GM12878 (cell line): Measurements from ENCODE around the gene CXorf65. TPM values are rescaled to one million over a fixed set of nuclear protein-coding genes. Genes with fewer than 3 reads are reported as not detected.

Experiments
- ATAC-seq: fragments of 200-7000 bp; cut with Tn5 transposase; 3 replicates; pipeline ENCODE4 v1.9.1; 2020; ENCODE audit warnings: mild to moderate bottlenecking, moderate library complexity
- BruUV-seq: library from RNA; stranded (reverse); fragments of 400-500 nt; replicated peaks from 2 replicates; lab custom pipeline; 2021; lab: Mats Ljungman, UMichigan
- CTCF ChIA-PET: fragments of 300-600 bp; sonication (Branson Sonifier 250); formaldehyde crosslinking; extraction: SDS; loops from one replicate; lab custom pipeline; 2021; ENCODE audit warnings: inconsistent platforms; lab: Yijun Ruan, JAX
- POLR2A ChIA-PET: fragments of 350-600 bp; formaldehyde crosslinking; extraction: SDS; loops from one replicate; lab custom pipeline; 2021; ENCODE audit warnings: inconsistent platforms; lab: Charles Lee
- RAD21 ChIA-PET: fragments of 300-600 bp; sonication (Branson Sonifier 250); formaldehyde crosslinking; loops from one replicate; lab custom pipeline; 2023; ENCODE audit warnings: antibody characterized with exemption; ENCODE audit not compliant: unreplicated experiment; lab: Charles Lee
- SMC1A ChIA-PET: fragments of 300-600 bp; sonication (Branson Sonifier 250); formaldehyde crosslinking; loops from one replicate; lab custom pipeline; 2023; ENCODE audit not compliant: unreplicated experiment, uncharacterized antibody; lab: Charles Lee
- DNase-seq: peaks from one replicate; pipeline ENCODE4 v3.0.0-alpha.2; 2011; ENCODE audit warnings: low read depth, low spot score
- FAIRE-seq: peaks from 3 replicates; lab custom pipeline; 2011; peaks lifted over from hg19 to GRCh38; lab: Jason Lieb, UNC
- H2AFZ ChIP-seq: 2 replicates; pipeline ENCODE4 v1.6.0; 2011; ENCODE audit warnings: low read depth, low read length, control low read depth; ENCODE audit not compliant: control insufficient read depth
- H3K27ac ChIP-seq: 2 replicates; pipeline ENCODE4 v1.5.1; 2011; ENCODE audit warnings: control low read depth; ENCODE audit not compliant: control insufficient read depth, insufficient read depth
- H3K27me3 ChIP-seq, 2 experiments: replicated peaks in 1 of 2; 2 replicates each; pipeline versions ENCODE4 v1.6.0 to v1.6.1; 2011; ENCODE audit warnings: low read length in 1 of 2; ENCODE audit not compliant: control insufficient read depth in 2 of 2, insufficient read depth in 2 of 2
- H3K36me3 ChIP-seq, 2 experiments: 2 replicates each; pipeline ENCODE4 v1.5.1; 2011; ENCODE audit warnings: low read length in 1 of 2; ENCODE audit not compliant: control insufficient read depth in 2 of 2, insufficient read depth in 2 of 2
- H3K4me1 ChIP-seq: 2 replicates; pipeline ENCODE4 v1.6.1; 2011; ENCODE audit warnings: mild to moderate bottlenecking, low read length, moderate library complexity, mixed read lengths; ENCODE audit not compliant: control insufficient read depth, insufficient read depth
- H3K4me2 ChIP-seq: 2 replicates; pipeline ENCODE4 v1.6.0; 2011; ENCODE audit warnings: control low read depth; ENCODE audit not compliant: control insufficient read depth, insufficient read depth
- H3K4me3 ChIP-seq: fragments of 200-600 bp; sonication (generic); 2 replicates; pipeline ENCODE4 v1.5.1; 2016
- H3K79me2 ChIP-seq: 2 replicates; pipeline ENCODE4 v1.6.0; 2011; ENCODE audit warnings: low read length; ENCODE audit not compliant: control insufficient read depth, insufficient read depth
- H3K9ac ChIP-seq: 2 replicates; pipeline ENCODE4 v1.8.0; 2011; ENCODE audit warnings: low read length, control low read depth, mixed read lengths; ENCODE audit not compliant: control insufficient read depth, insufficient read depth
- H3K9me3 ChIP-seq: replicated peaks from 3 replicates; pipeline ENCODE4 v1.5.1; 2011; ENCODE audit warnings: mild to moderate bottlenecking, low read length; ENCODE audit not compliant: control insufficient read depth, insufficient read depth
- H4K20me1 ChIP-seq: 2 replicates; pipeline ENCODE4 v1.6.0; 2011; ENCODE audit not compliant: control insufficient read depth, insufficient read depth
- CHD2 ChIP-seq: IDR thresholded peaks from 2 replicates; pipeline ENCODE4 v1.6.1; 2011; ENCODE audit warnings: low read depth, low read length, improper control_type of control experiment, borderline replicate concordance
- DPF2 ChIP-seq: fragments of 450-650 bp; IDR thresholded peaks from 2 replicates; pipeline ENCODE4 v1.6.1; 2017; ENCODE audit warnings: mild to moderate bottlenecking
- HDAC6 ChIP-seq: fragments of 200-600 bp; sonication (generic); IDR thresholded peaks from one replicate; pipeline ENCODE4 v1.8.0; 2017; ENCODE audit warnings: antibody characterized with exemption; ENCODE audit not compliant: unreplicated experiment
- NRF1 ChIP-seq: conservative IDR thresholded peaks from 2 replicates; pipeline ENCODE4 v1.6.1; 2011; ENCODE audit warnings: mild to moderate bottlenecking, low read depth, low read length, improper control_type of control experiment
- SREBF2 ChIP-seq: IDR thresholded peaks from 2 replicates; pipeline ENCODE4 v1.6.1; 2012; ENCODE audit warnings: mild to moderate bottlenecking, low read length
- SRF ChIP-seq, 2 experiments: IDR thresholded peaks; 2 replicates each; pipeline ENCODE4 v1.6.1; 2011; ENCODE audit warnings: low read depth in 2 of 2, low read length in 2 of 2, mild to moderate bottlenecking in 1 of 2, moderate library complexity in 1 of 2
- ZBTB11 ChIP-seq: fragments of 450-650 bp; formaldehyde crosslinking; IDR thresholded peaks from 2 replicates; pipeline ENCODE4 v1.5.0; 2022; ENCODE audit warnings: mild to moderate bottlenecking, missing genetic modification characterization
- WGBS: methylation state at CpG from one replicate; pipeline ENCODE4 v1.1.6; 2016; ENCODE audit warnings: low lambda C conversion rate; ENCODE audit not compliant: insufficient replicate concordance, insufficient coverage; ENCODE audit errors: missing lambda C conversion rate; 5-methylcytosine and 5-hydroxymethylcytosine counted together
- in situ Hi-C: fragments of 300-500 bp; cut with MboI; formaldehyde crosslinking; loops from 9 replicates; pipeline ENCODE4 v1.14.3; 2018; ENCODE audit warnings: mixed read lengths
- intact Hi-C: fragments of 100-400 bp; cut with micrococcal nuclease; formaldehyde crosslinking; loops from one replicate; pipeline ENCODE4 v1.14.2; 2022; ENCODE audit not compliant: unreplicated experiment
- polyA plus RNA-seq, 11 experiments: library from polyadenylated mRNA; depleted of rRNA in 4 of 11; unstranded in 6 of 11; stranded (reverse) in 5 of 11; fragments of >200 nt; fragmentation: Nextera tagmentation in 4 of 11; fragmentation: Illumina TruSeq in 1 of 11; extraction: Ambion mirVana in 4 of 11; extraction: Trizol in 1 of 11; gene quantifications; 1 replicate in 1 of 11; 2 replicates in 10 of 11; pipeline versions ENCODE4 v1.2.1 to v1.2.3, GENCODE V29; 2011 to 2016; ENCODE audit warnings: inconsistent platforms in 2 of 11, missing spikeins in 2 of 11, low read depth in 1 of 11
- total RNA-seq, 4 experiments: library from RNA; depleted of rRNA in 3 of 4; stranded (reverse); fragments of >200 nt in 3 of 4; fragmentation: Illumina TruSeq in 1 of 4; extraction: Trizol in 1 of 4; gene quantifications; 2 replicates each; pipeline versions ENCODE4 v1.2.1 to v1.2.3, GENCODE V29; 2013 to 2021
- TF ChIP-seq, protein P1 (sequence below): IDR thresholded peaks from 2 replicates; pipeline ENCODE4 v1.6.1; 2012; ENCODE audit warnings: mild to moderate bottlenecking, low read depth, low read length
- TF ChIP-seq, protein P2 (sequence below): fragments of 150-350 bp; IDR thresholded peaks from 2 replicates; pipeline ENCODE4 v1.6.1; 2014; ENCODE audit warnings: mild to moderate bottlenecking, low read depth, low read length

CXorf65 gene
- total and polyA plus RNA-seq, 10 of the 15 experiments (the other 5 are each of a cell fraction or from before 2014, with no cell fraction given): 0.82 to 4.8 (median 2.3) TPM

- Histone ChIP-seq H3K9ac (no peak overlapping the region), H3K79me2 (no peaks in the 10 kb centered on the region), H3K4me3 (no peak overlapping the region), H3K9me3 (no peaks in the 10 kb centered on the region), H4K20me1 (no peaks in the 10 kb centered on the region), H3K36me3 (no peaks in the 10 kb centered on the region), H2AFZ (no peak overlapping the region), H3K4me2 (no peak overlapping the region), H3K27ac (no peak overlapping the region), H3K27me3 (no peaks in the 10 kb centered on the region), H3K4me1 (no peaks in the 10 kb centered on the region)
- in situ Hi-C loops: no loop called here
- RAD21 ChIA-PET: no interaction called here
- intact Hi-C loops: no loop called here
- BruUV-seq: no TSS peak
- TF ChIP-seq HDAC6: no peak
- POLR2A ChIA-PET: no interaction called here
- CTCF ChIA-PET: no interaction called here
- WGBS: 77% methylated on average over 7 of the region's 7 CpGs
- FAIRE-seq (no peak), DNase-seq (no peak), ATAC-seq (no peak)
- SMC1A ChIA-PET: no interaction called here
Measured at GRCh38 chrX:71154196-71154595, 47.7 kb upstream of the CXorf65 start.

GRCh38 chrX:71151366-71151765 is 44.8 kb upstream of the CXorf65 start:
- ChIA-PET SMC1A (no interaction called here), RAD21 (no interaction called here), CTCF (no interaction called here), POLR2A (no interaction called here)
- H3K9ac ChIP-seq: no peak overlapping the region
- ATAC-seq: no peak
- BruUV-seq: no TSS peak
- intact Hi-C loops (no loop called here), in situ Hi-C loops (no loop called here)
- no peak for DNase-seq
- no peaks in the 10 kb centered on the region; the same call in 1 of the 2 replicates for H3K4me1 ChIP-seq
- TF ChIP-seq SREBF2 (no peak), SRF (IDR thresholded peaks at IDR 0.05; ENCODE audit: low read depth in 2 of 2, low read length in 2 of 2) (no peak), ZBTB11 (no peak), DPF2 (no peak), NRF1 (no peak), CHD2 (no peak)
- TF ChIP-seq, protein P1, sequence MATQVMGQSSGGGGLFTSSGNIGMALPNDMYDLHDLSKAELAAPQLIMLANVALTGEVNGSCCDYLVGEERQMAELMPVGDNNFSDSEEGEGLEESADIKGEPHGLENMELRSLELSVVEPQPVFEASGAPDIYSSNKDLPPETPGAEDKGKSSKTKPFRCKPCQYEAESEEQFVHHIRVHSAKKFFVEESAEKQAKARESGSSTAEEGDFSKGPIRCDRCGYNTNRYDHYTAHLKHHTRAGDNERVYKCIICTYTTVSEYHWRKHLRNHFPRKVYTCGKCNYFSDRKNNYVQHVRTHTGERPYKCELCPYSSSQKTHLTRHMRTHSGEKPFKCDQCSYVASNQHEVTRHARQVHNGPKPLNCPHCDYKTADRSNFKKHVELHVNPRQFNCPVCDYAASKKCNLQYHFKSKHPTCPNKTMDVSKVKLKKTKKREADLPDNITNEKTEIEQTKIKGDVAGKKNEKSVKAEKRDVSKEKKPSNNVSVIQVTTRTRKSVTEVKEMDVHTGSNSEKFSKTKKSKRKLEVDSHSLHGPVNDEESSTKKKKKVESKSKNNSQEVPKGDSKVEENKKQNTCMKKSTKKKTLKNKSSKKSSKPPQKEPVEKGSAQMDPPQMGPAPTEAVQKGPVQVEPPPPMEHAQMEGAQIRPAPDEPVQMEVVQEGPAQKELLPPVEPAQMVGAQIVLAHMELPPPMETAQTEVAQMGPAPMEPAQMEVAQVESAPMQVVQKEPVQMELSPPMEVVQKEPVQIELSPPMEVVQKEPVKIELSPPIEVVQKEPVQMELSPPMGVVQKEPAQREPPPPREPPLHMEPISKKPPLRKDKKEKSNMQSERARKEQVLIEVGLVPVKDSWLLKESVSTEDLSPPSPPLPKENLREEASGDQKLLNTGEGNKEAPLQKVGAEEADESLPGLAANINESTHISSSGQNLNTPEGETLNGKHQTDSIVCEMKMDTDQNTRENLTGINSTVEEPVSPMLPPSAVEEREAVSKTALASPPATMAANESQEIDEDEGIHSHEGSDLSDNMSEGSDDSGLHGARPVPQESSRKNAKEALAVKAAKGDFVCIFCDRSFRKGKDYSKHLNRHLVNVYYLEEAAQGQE: no peak
- TF ChIP-seq, protein P2, sequence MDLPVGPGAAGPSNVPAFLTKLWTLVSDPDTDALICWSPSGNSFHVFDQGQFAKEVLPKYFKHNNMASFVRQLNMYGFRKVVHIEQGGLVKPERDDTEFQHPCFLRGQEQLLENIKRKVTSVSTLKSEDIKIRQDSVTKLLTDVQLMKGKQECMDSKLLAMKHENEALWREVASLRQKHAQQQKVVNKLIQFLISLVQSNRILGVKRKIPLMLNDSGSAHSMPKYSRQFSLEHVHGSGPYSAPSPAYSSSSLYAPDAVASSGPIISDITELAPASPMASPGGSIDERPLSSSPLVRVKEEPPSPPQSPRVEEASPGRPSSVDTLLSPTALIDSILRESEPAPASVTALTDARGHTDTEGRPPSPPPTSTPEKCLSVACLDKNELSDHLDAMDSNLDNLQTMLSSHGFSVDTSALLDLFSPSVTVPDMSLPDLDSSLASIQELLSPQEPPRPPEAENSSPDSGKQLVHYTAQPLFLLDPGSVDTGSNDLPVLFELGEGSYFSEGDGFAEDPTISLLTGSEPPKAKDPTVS: no peak
- no peaks in the 10 kb centered on the region for H3K36me3 ChIP-seq
- H3K27ac ChIP-seq: no peak overlapping the region
- no peaks in the 10 kb centered on the region for H3K9me3 ChIP-seq
- no peak overlapping the region for H3K4me2 ChIP-seq
- H4K20me1 ChIP-seq: no peaks in the 10 kb centered on the region
- H3K27me3 ChIP-seq: no peaks in the 10 kb centered on the region
- 80% methylated on average over 7 of the region's 7 CpGs for WGBS
- H3K4me3 ChIP-seq: no peak overlapping the region
- no peak overlapping the region for H2AFZ ChIP-seq
- no peaks in the 10 kb centered on the region for H3K79me2 ChIP-seq
- no peak for FAIRE-seq
